ENCODE measurements around the gene GPR132.
"Not testable (repeated sequence)": the region's sequence is repeated elsewhere in the genome, so short reads cannot be mapped to it uniquely, and the experiment has no call there.

The GPR132 gene

DNA sequence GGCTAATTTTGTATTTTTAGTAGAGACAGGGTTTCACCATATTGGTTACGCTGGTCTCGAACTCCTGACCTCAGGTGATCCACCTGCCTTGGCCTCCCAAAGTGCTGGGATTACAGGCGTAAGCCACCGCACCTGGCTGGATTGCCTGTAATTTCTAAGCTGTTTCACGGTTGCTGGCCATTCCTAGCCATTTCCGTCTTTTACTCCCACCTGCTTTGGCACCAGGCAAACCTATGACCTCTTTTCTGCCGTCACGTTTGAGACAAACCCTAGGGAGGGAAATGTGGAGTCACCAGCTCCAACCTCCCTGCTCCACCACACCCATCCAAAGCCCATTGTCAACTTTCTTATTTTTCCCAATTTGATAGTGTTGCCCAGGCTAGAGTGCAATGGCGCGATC is 1.2 kb downstream of the GPR132 start:
- H3K18ac ChIP-seq (ENCODE audit: low read depth in 1 of 2, low read length in 2 of 2), result no peak overlapping the region
- H2BK12ac ChIP-seq (ENCODE audit: low read length in 2 of 2), result no peak overlapping the region
- H3K14ac ChIP-seq (ENCODE audit: low read length in 2 of 2), result no peak overlapping the region
- 96% methylated on average over 10 of the region's 10 CpGs for WGBS
- no peak overlapping the region for H2BK5ac ChIP-seq (ENCODE audit: low read depth, low read length, poor library complexity, severe bottlenecking)
- no peak for DNase-seq
- H2AFZ ChIP-seq (ENCODE audit: low read depth, low read length), result no peak overlapping the region
- H3K4me3 ChIP-seq (ENCODE audit: insufficient read depth in 1 of 2, low read depth in 1 of 2, low read length in 2 of 2), result no peak overlapping the region
- H2BK120ac ChIP-seq (ENCODE audit: low read depth, low read length), result no peak overlapping the region
- no peak overlapping the region for H3K4ac ChIP-seq (ENCODE audit: low read depth in 1 of 2, low read length in 2 of 2)
- no peak overlapping the region for H3K27ac ChIP-seq (ENCODE audit: low read length, poor library complexity, severe bottlenecking)
- no peaks in the 10 kb centered on the region for H3K79me1 ChIP-seq (replicated peaks; ENCODE audit: low read length, poor library complexity, severe bottlenecking)
- H3K4me1 ChIP-seq (ENCODE audit: control insufficient read depth, insufficient read depth, low read depth, low read length), result peaks cover 25% of the 10 kb centered on the region
- no peak overlapping the region for H4K91ac ChIP-seq (ENCODE audit: low read length)
- H3K23ac ChIP-seq (ENCODE audit: low read length in 2 of 2), result no peak overlapping the region
- no peak overlapping the region for H4K8ac ChIP-seq (ENCODE audit: low read length)
- no peak overlapping the region for H2AK5ac ChIP-seq (ENCODE audit: low read length, severe bottlenecking)
- H3K36me3 ChIP-seq (ENCODE audit: control insufficient read depth in 1 of 2, insufficient read depth in 2 of 2, low read depth in 1 of 2, low read length in 2 of 2), result no peaks in the 10 kb centered on the region
- H2BK15ac ChIP-seq (ENCODE audit: low read depth, poor library complexity, severe bottlenecking), result no peak overlapping the region
- peaks cover 3 to 21% of the 10 kb centered on the region in 2 experiments for H3K27me3 ChIP-seq (ENCODE audit: control insufficient read depth in 1 of 2, insufficient read depth in 1 of 2, low read length in 2 of 2)
- no peaks in the 10 kb centered on the region for H3K9me3 ChIP-seq (ENCODE audit: control insufficient read depth, low read length)
- no peak overlapping the region for H3K9ac ChIP-seq (ENCODE audit: low read length)
- no peak overlapping the region for H3K4me2 ChIP-seq (ENCODE audit: low read length, poor library complexity, severe bottlenecking)

DNA sequence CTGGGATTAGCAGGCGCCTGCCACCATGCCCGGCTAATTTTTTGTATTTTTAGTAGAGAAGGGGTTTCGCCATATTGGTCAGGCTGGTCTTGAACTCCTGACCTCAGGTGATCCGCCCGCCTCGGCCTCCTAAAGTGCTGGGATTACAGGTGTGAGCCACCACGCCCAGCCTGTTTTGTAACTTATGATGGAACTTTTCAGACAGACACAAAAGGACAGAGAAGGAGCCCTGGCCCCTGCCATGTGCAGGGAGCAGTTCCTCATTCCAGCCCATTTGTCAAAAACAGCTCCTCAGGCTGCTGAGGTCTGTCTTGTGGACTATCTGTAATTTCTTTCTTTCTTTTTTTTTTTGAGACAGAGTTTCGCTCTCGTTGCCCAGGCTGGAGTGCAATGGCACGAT is 1.7 kb downstream of the GPR132 start:
- not testable (repeated sequence) for H2AK5ac ChIP-seq (ENCODE audit: low read length, severe bottlenecking); H3K4me2 ChIP-seq (ENCODE audit: low read length, poor library complexity, severe bottlenecking); H3K36me3 ChIP-seq (ENCODE audit: control insufficient read depth in 1 of 2, insufficient read depth in 2 of 2, low read depth in 1 of 2, low read length in 2 of 2); H3K27ac ChIP-seq (ENCODE audit: low read length, poor library complexity, severe bottlenecking); H2BK15ac ChIP-seq (ENCODE audit: low read depth, poor library complexity, severe bottlenecking); H3K18ac ChIP-seq (ENCODE audit: low read depth in 1 of 2, low read length in 2 of 2); H2BK5ac ChIP-seq (ENCODE audit: low read depth, low read length, poor library complexity, severe bottlenecking); DNase-seq; H2BK12ac ChIP-seq (ENCODE audit: low read length in 2 of 2); H2AFZ ChIP-seq (ENCODE audit: low read depth, low read length); H3K4ac ChIP-seq (ENCODE audit: low read depth in 1 of 2, low read length in 2 of 2); H3K79me1 ChIP-seq (replicated peaks; ENCODE audit: low read length, poor library complexity, severe bottlenecking); H2BK120ac ChIP-seq (ENCODE audit: low read depth, low read length); H4K8ac ChIP-seq (ENCODE audit: low read length); H4K91ac ChIP-seq (ENCODE audit: low read length); H3K14ac ChIP-seq (ENCODE audit: low read length in 2 of 2); H3K9me3 ChIP-seq (ENCODE audit: control insufficient read depth, low read length); H3K23ac ChIP-seq (ENCODE audit: low read length in 2 of 2); H3K9ac ChIP-seq (ENCODE audit: low read length); H3K4me3 ChIP-seq (ENCODE audit: insufficient read depth in 1 of 2, low read depth in 1 of 2, low read length in 2 of 2)
- WGBS, result 96% methylated on average over 10 of the region's 10 CpGs
- H3K27me3 ChIP-seq (ENCODE audit: control insufficient read depth in 1 of 2, insufficient read depth in 1 of 2, low read length in 2 of 2), result peaks cover 3 to 26% of the 10 kb centered on the region in 2 experiments
- H3K4me1 ChIP-seq (ENCODE audit: control insufficient read depth, insufficient read depth, low read depth, low read length), result peaks cover 25% of the 10 kb centered on the region

DNA sequence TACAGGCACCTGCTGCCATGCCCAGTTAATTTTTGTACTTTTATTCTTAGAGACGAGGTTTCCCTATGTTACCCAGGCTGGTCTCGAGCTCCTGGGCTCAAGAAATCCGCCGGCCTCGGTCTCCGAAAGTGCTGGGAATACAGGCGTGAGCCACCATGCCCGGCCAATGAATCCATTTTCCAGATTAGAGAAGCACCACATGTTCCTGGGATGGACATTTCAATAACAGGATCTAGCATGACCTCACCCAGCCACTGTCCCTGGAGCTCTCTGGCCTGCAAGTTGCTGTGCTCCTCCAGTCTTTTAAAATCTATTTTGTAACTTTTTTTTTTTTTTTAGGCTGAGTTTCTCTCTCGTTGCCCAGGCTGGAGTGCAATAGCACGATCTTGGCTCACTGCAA is 2.2 kb downstream of the GPR132 start:
- DNase-seq, result no peak
- H3K4me1 ChIP-seq (ENCODE audit: control insufficient read depth, insufficient read depth, low read depth, low read length), result peaks cover 25% of the 10 kb centered on the region
- no peak overlapping the region for H3K4me3 ChIP-seq (ENCODE audit: insufficient read depth in 1 of 2, low read depth in 1 of 2, low read length in 2 of 2)
- H3K4me2 ChIP-seq (ENCODE audit: low read length, poor library complexity, severe bottlenecking), result no peak overlapping the region
- H4K91ac ChIP-seq (ENCODE audit: low read length), result no peak overlapping the region
- no peak overlapping the region for H3K18ac ChIP-seq (ENCODE audit: low read depth in 1 of 2, low read length in 2 of 2)
- WGBS, result 89% methylated on average over 10 of the region's 10 CpGs
- no peak overlapping the region for H3K9ac ChIP-seq (ENCODE audit: low read length)
- H2AK5ac ChIP-seq (ENCODE audit: low read length, severe bottlenecking), result no peak overlapping the region
- no peak overlapping the region for H2BK15ac ChIP-seq (ENCODE audit: low read depth, poor library complexity, severe bottlenecking)
- no peak overlapping the region for H2BK120ac ChIP-seq (ENCODE audit: low read depth, low read length)
- no peak overlapping the region for H2BK12ac ChIP-seq (ENCODE audit: low read length in 2 of 2)
- H2AFZ ChIP-seq (ENCODE audit: low read depth, low read length), result no peak overlapping the region
- no peaks in the 10 kb centered on the region for H3K36me3 ChIP-seq (ENCODE audit: control insufficient read depth in 1 of 2, insufficient read depth in 2 of 2, low read depth in 1 of 2, low read length in 2 of 2)
- H4K8ac ChIP-seq (ENCODE audit: low read length), result no peak overlapping the region
- no peaks in the 10 kb centered on the region for H3K79me1 ChIP-seq (replicated peaks; ENCODE audit: low read length, poor library complexity, severe bottlenecking)
- no peak overlapping the region for H3K4ac ChIP-seq (ENCODE audit: low read depth in 1 of 2, low read length in 2 of 2)
- H3K27me3 ChIP-seq (ENCODE audit: control insufficient read depth in 1 of 2, insufficient read depth in 1 of 2, low read length in 2 of 2), result peaks cover 3 to 28% of the 10 kb centered on the region in 2 experiments
- no peak overlapping the region for H3K27ac ChIP-seq (ENCODE audit: low read length, poor library complexity, severe bottlenecking)
- H2BK5ac ChIP-seq (ENCODE audit: low read depth, low read length, poor library complexity, severe bottlenecking), result no peak overlapping the region
- no peak overlapping the region for H3K14ac ChIP-seq (ENCODE audit: low read length in 2 of 2)
- H3K9me3 ChIP-seq (ENCODE audit: control insufficient read depth, low read length), result no peaks in the 10 kb centered on the region
- H3K23ac ChIP-seq (ENCODE audit: low read length in 2 of 2), result no peak overlapping the region

- Histone ChIP-seq H2BK5ac (ENCODE audit: low read depth, low read length, poor library complexity, severe bottlenecking) (no peak overlapping the region), H3K14ac (ENCODE audit: low read length in 2 of 2) (peak overlapping the region in 1 of 2 experiments; percentile 26), H3K27ac (ENCODE audit: low read length, poor library complexity, severe bottlenecking) (no peak overlapping the region), H3K9ac (ENCODE audit: low read length) (no peak overlapping the region), H4K8ac (ENCODE audit: low read length) (no peak overlapping the region), H2AK5ac (ENCODE audit: low read length, severe bottlenecking) (no peak overlapping the region), H2AFZ (ENCODE audit: low read depth, low read length) (no peak overlapping the region), H3K36me3 (ENCODE audit: control insufficient read depth in 1 of 2, insufficient read depth in 2 of 2, low read depth in 1 of 2, low read length in 2 of 2) (no peaks in the 10 kb centered on the region), H2BK12ac (ENCODE audit: low read length in 2 of 2) (peak overlapping the region in 1 of 2 experiments; percentile 27), H3K4me2 (ENCODE audit: low read length, poor library complexity, severe bottlenecking) (no peak overlapping the region), H3K4me1 (ENCODE audit: control insufficient read depth, insufficient read depth, low read depth, low read length) (peaks cover 19% of the 10 kb centered on the region), H3K4me3 (ENCODE audit: insufficient read depth in 1 of 2, low read depth in 1 of 2, low read length in 2 of 2) (no peak overlapping the region), H2BK15ac (ENCODE audit: low read depth, poor library complexity, severe bottlenecking) (no peak overlapping the region), H2BK120ac (ENCODE audit: low read depth, low read length) (no peak overlapping the region), H3K18ac (ENCODE audit: low read depth in 1 of 2, low read length in 2 of 2) (no peak overlapping the region), H3K23ac (ENCODE audit: low read length in 2 of 2) (no peak overlapping the region), H3K9me3 (ENCODE audit: control insufficient read depth, low read length) (no peaks in the 10 kb centered on the region), H4K91ac (ENCODE audit: low read length) (no peak overlapping the region), H3K79me1 (replicated peaks; ENCODE audit: low read length, poor library complexity, severe bottlenecking) (no peaks in the 10 kb centered on the region), H3K27me3 (ENCODE audit: control insufficient read depth in 1 of 2, insufficient read depth in 1 of 2, low read length in 2 of 2) (peaks cover 3 to 33% of the 10 kb centered on the region in 2 experiments), H3K4ac (ENCODE audit: low read depth in 1 of 2, low read length in 2 of 2) (no peak overlapping the region)
- WGBS, result 89% methylated on average over 7 of the region's 7 CpGs
- no peak for DNase-seq
Measured at GRCh38 chr14:105062048-105062433, 3.2 kb downstream of the GPR132 start.
